Measurements from ENCODE around the gene ZNF366. TPM values are rescaled to one million over a fixed set of nuclear protein-coding genes. Genes with fewer than 3 reads are reported as not detected.
A peak's percentile ranks its signal among the peaks of the same experiment; 100 is the strongest.

The ZNF366 gene
- total and polyA plus RNA-seq, 8 donors: 0.10 to 6.8 (median 1.7) TPM; not detected in 1

- H3K4me3 ChIP-seq: no peak overlapping the region
- H3K27me3 ChIP-seq: no peaks in the 10 kb centered on the region
- WGBS, 5 donors: 72 to 85% (median 80%) methylated on average over 2 of the region's 2 CpGs
- H3K4me1 ChIP-seq: peaks cover 0 to 17% (median 0%) of the 10 kb centered on the region in 4 donors
- no peak for TF ChIP-seq POLR2AphosphoS5 (IDR thresholded peaks at IDR 0.05)
- DNase-seq: no peak
- no peaks in the 10 kb centered on the region for H3K36me3 ChIP-seq
- no peak overlapping the region for H3K27ac ChIP-seq
- intact Hi-C loops (cut with DNase I; ENCODE audit: low total_unique reads): no loop called here
- no peaks in the 10 kb centered on the region for H3K9me3 ChIP-seq
These were observed 39.7 kb downstream of the ZNF366 start for GRCh38 chr5:72467461-72467860.

GRCh38 chr5:72465601-72466563 lies 41.3 kb downstream of the ZNF366 start:
- no peak overlapping the region for H3K27ac ChIP-seq
- no peak for DNase-seq
- intact Hi-C loops (cut with DNase I; ENCODE audit: low total_unique reads): no loop called here
- 73 to 86% (median 83%) methylated on average over 10 of the region's 10 CpGs for WGBS, 5 donors
- TF ChIP-seq POLR2AphosphoS5 (IDR thresholded peaks at IDR 0.05) (no peak), EP300 (IDR thresholded peaks at IDR 0.05) (no peak), POLR2A (IDR thresholded peaks at IDR 0.05) (no peak)
- TF ChIP-seq, protein P1, sequence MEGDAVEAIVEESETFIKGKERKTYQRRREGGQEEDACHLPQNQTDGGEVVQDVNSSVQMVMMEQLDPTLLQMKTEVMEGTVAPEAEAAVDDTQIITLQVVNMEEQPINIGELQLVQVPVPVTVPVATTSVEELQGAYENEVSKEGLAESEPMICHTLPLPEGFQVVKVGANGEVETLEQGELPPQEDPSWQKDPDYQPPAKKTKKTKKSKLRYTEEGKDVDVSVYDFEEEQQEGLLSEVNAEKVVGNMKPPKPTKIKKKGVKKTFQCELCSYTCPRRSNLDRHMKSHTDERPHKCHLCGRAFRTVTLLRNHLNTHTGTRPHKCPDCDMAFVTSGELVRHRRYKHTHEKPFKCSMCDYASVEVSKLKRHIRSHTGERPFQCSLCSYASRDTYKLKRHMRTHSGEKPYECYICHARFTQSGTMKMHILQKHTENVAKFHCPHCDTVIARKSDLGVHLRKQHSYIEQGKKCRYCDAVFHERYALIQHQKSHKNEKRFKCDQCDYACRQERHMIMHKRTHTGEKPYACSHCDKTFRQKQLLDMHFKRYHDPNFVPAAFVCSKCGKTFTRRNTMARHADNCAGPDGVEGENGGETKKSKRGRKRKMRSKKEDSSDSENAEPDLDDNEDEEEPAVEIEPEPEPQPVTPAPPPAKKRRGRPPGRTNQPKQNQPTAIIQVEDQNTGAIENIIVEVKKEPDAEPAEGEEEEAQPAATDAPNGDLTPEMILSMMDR (IDR thresholded peaks at IDR 0.05): no peak
- H3K27me3 ChIP-seq: no peaks in the 10 kb centered on the region
- no peaks in the 10 kb centered on the region for H3K9me3 ChIP-seq
- peaks cover 0 to 17% (median 0%) of the 10 kb centered on the region in 4 donors for H3K4me1 ChIP-seq
- no peak overlapping the region for H3K4me3 ChIP-seq
- no peaks in the 10 kb centered on the region for H3K36me3 ChIP-seq

- intact Hi-C loops (cut with DNase I; ENCODE audit: low total_unique reads): no loop called here
- TF ChIP-seq, protein P1 (IDR thresholded peaks at IDR 0.05): no peak
- TF ChIP-seq EP300 (IDR thresholded peaks at IDR 0.05): no peak
- no peak for TF ChIP-seq POLR2A (IDR thresholded peaks at IDR 0.05)
- no peak for TF ChIP-seq POLR2AphosphoS5 (IDR thresholded peaks at IDR 0.05)
- WGBS, 5 donors: 37 to 68% (median 58%) methylated on average over 2 of the region's 2 CpGs
These were observed 42.1 kb downstream of the ZNF366 start for GRCh38 chr5:72465066-72465465.

GRCh38 chr5:72464071-72464470 lies 43.1 kb downstream of the ZNF366 start:
- Histone ChIP-seq H3K27me3 (no peaks in the 10 kb centered on the region), H3K27ac (peak overlapping the region in 1 of 5 donors; percentile 2), H3K9me3 (no peaks in the 10 kb centered on the region), H3K36me3 (no peaks in the 10 kb centered on the region), H3K4me3 (no peak overlapping the region), H3K4me1 (peaks cover under 1 to 22% (median 5%) of the 10 kb centered on the region in 4 donors)
- DNase-seq: no peak
- TF ChIP-seq EP300 (IDR thresholded peaks at IDR 0.05): no peak
- TF ChIP-seq POLR2AphosphoS5 (IDR thresholded peaks at IDR 0.05): no peak
- TF ChIP-seq, protein P1 (IDR thresholded peaks at IDR 0.05): no peak
- no peak for TF ChIP-seq POLR2A (IDR thresholded peaks at IDR 0.05)
- 67 to 82% (median 75%) methylated on average over 6 of the region's 6 CpGs for WGBS, 5 donors
- intact Hi-C loops (cut with DNase I; ENCODE audit: low total_unique reads): no loop called here

More at GRCh38 chr5:72465066-72465465, 42.1 kb downstream of the ZNF366 start:
- Histone ChIP-seq H3K27me3 (no peaks in the 10 kb centered on the region), H3K9me3 (no peaks in the 10 kb centered on the region), H3K4me1 (peaks cover 0 to 17% (median 0%) of the 10 kb centered on the region in 4 donors), H3K27ac (no peak overlapping the region), H3K4me3 (no peak overlapping the region), H3K36me3 (no peaks in the 10 kb centered on the region)
- DNase-seq: no peak

Data from stomach (tissue), 9 donors.